Liver (tissue), 3 donors: ENCODE results near the gene HBG1.

Experiments used
- EGR1 ChIP-seq, 2 donors: IDR thresholded peaks; 2 replicates each; pipeline ENCODE4 v1.6.1; 2016 to 2018; ENCODE audit warnings: antibody characterized with exemption in 2 of 2, low read depth in 2 of 2
- JUND ChIP-seq, 2 donors: IDR thresholded peaks; 2 replicates each; pipeline ENCODE4 v1.6.1; 2016; ENCODE audit warnings: antibody characterized with exemption in 2 of 2
- NR2F2 ChIP-seq: IDR thresholded peaks from 2 replicates; pipeline ENCODE4 v1.6.1; 2016; ENCODE audit warnings: antibody characterized with exemption
- RAD21 ChIP-seq, 2 donors: IDR thresholded peaks; 2 replicates each; pipeline ENCODE4 v1.6.1; 2016; ENCODE audit warnings: antibody characterized with exemption in 2 of 2, mild to moderate bottlenecking in 2 of 2
- TAF1 ChIP-seq: conservative IDR thresholded peaks from 2 replicates; pipeline ENCODE4 v1.6.1; 2016; ENCODE audit warnings: antibody characterized with exemption, mild to moderate bottlenecking
- YY1 ChIP-seq: IDR thresholded peaks from 2 replicates; pipeline ENCODE4 v1.6.1; 2016; ENCODE audit warnings: antibody characterized with exemption, mild to moderate bottlenecking
- TF ChIP-seq, protein P1 (sequence below): fragments of 150-350 bp; IDR thresholded peaks from 2 replicates; pipeline ENCODE4 v1.5.1; 2017; ENCODE audit warnings: improper control_type of control experiment, low read depth, low read length; ENCODE audit not compliant: missing input control
- donor health status: healthy.
- donor health status: healthy.

DNA sequence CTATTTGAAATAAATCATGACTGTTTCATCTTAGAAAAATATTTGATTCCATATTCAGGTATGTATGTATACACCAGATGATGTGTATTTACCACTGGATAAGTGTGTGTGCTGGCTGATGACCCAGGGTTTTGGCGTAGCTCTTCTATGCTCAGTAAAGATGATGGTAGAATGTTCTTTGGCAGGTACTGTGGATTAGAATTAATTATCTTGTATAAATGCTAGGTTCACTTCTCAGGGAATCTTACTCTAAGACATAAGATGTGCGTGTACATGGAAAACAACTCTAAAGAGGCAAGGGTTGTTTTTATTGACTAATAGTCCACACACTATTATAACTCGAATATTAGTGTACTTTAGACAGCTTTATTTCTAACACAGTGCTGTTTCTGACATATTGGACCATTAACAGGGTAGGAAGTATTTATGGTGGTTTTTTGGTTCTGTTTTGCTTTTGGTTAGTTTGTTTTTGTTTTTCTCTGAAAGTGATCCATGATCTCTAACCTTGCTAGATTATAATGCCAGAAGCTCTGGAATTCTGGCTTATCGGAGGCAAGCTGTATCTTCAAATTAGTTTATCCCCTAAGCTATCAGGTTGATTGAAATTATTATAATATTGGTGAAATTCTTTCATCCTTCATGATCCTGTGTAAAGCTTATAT lies 1.0 kb upstream of the HBG1 start:
- TF ChIP-seq, protein P1, sequence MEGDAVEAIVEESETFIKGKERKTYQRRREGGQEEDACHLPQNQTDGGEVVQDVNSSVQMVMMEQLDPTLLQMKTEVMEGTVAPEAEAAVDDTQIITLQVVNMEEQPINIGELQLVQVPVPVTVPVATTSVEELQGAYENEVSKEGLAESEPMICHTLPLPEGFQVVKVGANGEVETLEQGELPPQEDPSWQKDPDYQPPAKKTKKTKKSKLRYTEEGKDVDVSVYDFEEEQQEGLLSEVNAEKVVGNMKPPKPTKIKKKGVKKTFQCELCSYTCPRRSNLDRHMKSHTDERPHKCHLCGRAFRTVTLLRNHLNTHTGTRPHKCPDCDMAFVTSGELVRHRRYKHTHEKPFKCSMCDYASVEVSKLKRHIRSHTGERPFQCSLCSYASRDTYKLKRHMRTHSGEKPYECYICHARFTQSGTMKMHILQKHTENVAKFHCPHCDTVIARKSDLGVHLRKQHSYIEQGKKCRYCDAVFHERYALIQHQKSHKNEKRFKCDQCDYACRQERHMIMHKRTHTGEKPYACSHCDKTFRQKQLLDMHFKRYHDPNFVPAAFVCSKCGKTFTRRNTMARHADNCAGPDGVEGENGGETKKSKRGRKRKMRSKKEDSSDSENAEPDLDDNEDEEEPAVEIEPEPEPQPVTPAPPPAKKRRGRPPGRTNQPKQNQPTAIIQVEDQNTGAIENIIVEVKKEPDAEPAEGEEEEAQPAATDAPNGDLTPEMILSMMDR: no peak
- no peak for TF ChIP-seq NR2F2
- TF ChIP-seq TAF1: no peak
- TF ChIP-seq JUND (IDR thresholded peaks at IDR 0.05): no peak
- TF ChIP-seq YY1: no peak
- TF ChIP-seq EGR1 (IDR thresholded peaks at IDR 0.05; ENCODE audit: low read depth in 2 of 2): no peak
- no peak for TF ChIP-seq RAD21 (IDR thresholded peaks at IDR 0.05)
